Cardiac atrium fibroblast (primary cell): ENCODE measurements around the gene TPM3. TPM values are rescaled to one million over a fixed set of nuclear protein-coding genes. Genes with fewer than 3 reads are reported as not detected.

Experiments
- total RNA-seq: library from RNA; depleted of rRNA; stranded (reverse); fragments of >200 nt; gene quantifications from 2 replicates; pipeline ENCODE4 v1.2.3, GENCODE V29; 2015

The TPM3 gene
- 447 and 499 TPM in 2 replicates for total RNA-seq

DNA sequence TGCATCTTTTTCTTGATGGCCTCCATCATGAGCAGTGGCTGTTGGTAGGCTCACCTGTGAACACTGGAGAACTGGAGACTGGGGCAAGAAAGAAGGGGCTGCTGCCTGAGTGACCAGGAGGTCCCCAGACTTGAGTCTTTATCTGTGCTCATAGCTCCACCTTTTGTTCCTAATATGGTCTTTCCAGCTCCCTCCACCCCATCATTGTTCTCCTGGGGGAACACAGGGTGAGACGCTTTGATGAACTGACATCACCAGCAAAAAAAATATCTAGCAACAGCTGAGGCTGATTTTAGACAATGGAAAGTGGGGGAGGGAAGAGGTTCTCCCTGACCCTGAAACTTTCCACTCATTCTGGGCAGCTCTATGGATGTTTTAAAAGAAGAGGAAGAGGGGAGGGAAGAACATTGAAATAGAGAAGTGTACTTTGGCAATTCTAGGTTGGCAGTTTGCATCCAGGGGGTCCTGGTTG lies at the start of gene TPM3:
Gene TPM3 (minus strand): TSS at position 111 of the 472 bp plus-strand sequence. CDS start 82 bp downstream, at position 29.

DNA sequence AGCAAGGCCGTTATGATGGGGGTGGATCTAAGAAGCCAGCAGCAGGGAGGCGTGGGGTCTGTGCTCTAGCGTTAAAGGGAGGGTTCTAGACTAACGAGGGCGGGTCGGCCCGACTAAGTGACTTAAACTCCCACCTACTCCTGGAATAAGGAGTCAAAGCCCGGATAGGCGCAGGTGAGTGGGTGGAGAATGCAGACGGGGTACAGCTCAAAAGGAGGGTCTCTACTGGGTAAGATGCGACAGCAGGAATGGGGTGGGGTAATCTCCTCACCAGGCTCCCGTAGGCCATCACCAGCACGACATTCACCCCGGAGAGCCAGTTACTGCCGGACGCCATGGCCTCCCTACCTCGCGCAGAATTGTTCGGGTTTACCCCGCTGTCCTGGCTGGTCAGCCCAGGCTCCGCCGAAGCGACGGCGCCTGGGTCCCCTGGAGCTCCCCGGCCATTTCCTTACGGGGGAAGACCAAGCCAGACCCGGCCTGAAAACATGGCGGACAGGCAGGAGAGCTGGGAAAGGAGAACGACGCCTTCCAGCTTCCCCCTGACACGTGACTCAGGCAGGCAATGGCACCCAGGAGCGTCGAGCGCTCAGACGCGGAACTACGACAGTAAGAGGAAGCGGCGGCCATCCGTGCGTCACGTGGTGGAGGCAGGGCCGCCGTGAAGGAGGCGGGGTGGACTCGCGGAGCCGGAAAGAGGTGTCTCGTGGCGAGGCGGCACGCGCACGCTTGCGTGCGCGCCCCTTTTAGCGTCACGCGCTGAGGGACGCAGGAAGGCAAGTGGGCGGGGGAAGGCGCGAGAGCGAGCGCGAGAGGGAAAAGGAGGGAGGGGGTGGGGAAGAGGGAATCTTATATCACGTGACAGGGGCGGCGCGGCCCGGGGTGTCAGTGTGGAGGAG lies 28.4 kb upstream of the TPM3 start, which contains the start of gene UBAP2L:
Gene UBAP2L (plus strand): TSS at position 885 of the 899 bp plus-strand sequence. CDS start 4,169 bp downstream, outside the sequence.

DNA sequence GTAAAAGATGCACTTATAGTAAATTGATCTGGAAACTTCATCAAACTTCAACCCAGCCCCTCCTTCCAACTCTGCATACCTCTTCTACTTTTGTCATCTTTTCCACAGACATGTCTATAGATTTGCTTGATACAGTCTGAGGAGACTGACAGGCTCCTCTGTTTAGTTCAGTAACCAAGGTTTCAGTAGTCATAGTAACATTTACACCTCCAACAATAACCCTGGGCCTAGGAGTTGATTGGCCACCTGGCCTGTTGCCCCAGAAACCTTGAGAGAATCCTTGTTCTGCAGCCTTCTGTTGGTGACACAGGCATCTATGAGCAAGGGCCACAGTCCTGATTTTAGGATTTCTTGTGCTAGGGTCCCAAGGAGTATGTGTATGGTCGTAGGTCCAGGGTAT lies 14.3 kb upstream of the TPM3 start, which contains the start of gene CFAP141:
Gene CFAP141 (minus strand): TSS at position 138 of the 400 bp plus-strand sequence. CDS start 26 bp downstream, at position 112.

DNA sequence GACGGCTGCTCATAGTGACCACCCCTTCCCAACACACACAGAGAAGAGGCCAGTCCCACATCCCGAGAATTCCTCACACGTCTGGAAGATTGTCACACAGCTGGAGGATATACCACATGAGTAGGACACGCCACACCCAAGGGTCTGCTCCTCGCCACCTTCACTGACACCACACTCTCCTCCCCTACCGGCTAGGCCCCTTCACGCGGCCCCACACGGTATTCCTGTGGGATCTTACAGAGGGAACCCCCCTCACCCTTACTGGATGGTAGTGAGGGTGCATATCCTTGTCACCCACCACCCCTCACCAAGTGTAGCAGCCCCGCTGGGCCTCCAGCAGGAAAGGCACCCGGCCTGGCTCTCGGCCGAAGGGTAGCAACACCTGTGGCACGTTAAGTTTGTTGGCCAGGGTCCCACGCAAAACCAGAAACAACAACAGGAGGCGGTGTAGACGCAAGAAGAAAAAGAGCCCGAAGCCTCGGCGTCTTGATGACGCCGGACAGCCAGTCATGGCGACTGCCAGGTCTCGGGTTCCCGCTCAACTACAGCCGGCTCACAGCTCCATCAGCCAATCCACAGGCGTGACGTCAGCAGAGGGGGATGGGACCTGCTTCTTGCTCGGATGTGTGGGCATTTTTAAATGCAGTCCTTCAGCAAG lies 37.2 kb downstream of the TPM3 start, which contains the start of gene NUP210L:
Gene NUP210L (minus strand): TSS at position 540 of the 658 bp plus-strand sequence.

Other genes with a start within 250 kb of the TPM3 start
- gene DENND4B, start 245.4 kb downstream of the TPM3 start, total RNA-seq: 6.8 and 7.4 TPM in 2 replicates
- gene CRTC2, start 233.5 kb downstream of the TPM3 start, total RNA-seq: 7.2 and 13.1 TPM in 2 replicates
- gene SLC39A1, start 228.6 kb downstream of the TPM3 start, total RNA-seq: 91.7 and 96.9 TPM in 2 replicates
- gene CREB3L4, start 224.2 kb downstream of the TPM3 start, total RNA-seq: 1.8 and 2.9 TPM in 2 replicates
- gene JTB, start 214.4 kb downstream of the TPM3 start, total RNA-seq: 208 and 220 TPM in 2 replicates
- 52.4 and 54.3 TPM in 2 replicates for gene RAB13, start 205.8 kb downstream of the TPM3 start, total RNA-seq
- 2,395 and 2,737 TPM in 2 replicates for gene RPS27, start 201.3 kb downstream of the TPM3 start, total RNA-seq
- not detected in 2 replicates for gene NUP210L, start 37.0 kb downstream of the TPM3 start, total RNA-seq
- gene CFAP141, start 14.2 kb upstream of the TPM3 start, total RNA-seq: not detected in 2 replicates
- gene UBAP2L, start 28.9 kb upstream of the TPM3 start, total RNA-seq: 76.2 and 78.2 TPM in 2 replicates
- 112 and 131 TPM in 2 replicates for gene HAX1, start 80.5 kb upstream of the TPM3 start, total RNA-seq
- gene AQP10, start 129.0 kb upstream of the TPM3 start, total RNA-seq: not detected in 2 replicates
- gene ATP8B2, start 133.4 kb upstream of the TPM3 start, total RNA-seq: 64.4 and 93.8 TPM in 2 replicates
- gene IL6R, start 213.2 kb upstream of the TPM3 start, total RNA-seq: 5.6 and 7.5 TPM in 2 replicates